ENCODE results near the gene PIH1D2. TPM values are rescaled to one million over a fixed set of nuclear protein-coding genes. Genes with fewer than 3 reads are reported as not detected.

Gene PIH1D2
- total RNA-seq, 1 experiment from 2014 or later, result 1.6 TPM

GRCh38 chr11:112024178-112024772, 49.5 kb downstream of the PIH1D2 start:
- TSS peak; percentile 84 for BruUV-seq (replicated peaks)

More at GRCh38 chr11:112024178-112024772, 49.5 kb downstream of the PIH1D2 start:
- Histone ChIP-seq H3K9me2 (ENCODE audit: insufficient read depth) (no peaks in the 10 kb centered on the region), H3K27ac (ENCODE audit: low read depth, low read length) (peak overlapping the region; percentile 98), H3K4me3 (replicated peaks in 1 of 2; ENCODE audit: low read depth in 1 of 2, low read length in 2 of 2) (peak overlapping the region; percentile 82 to 98), H3K36me3 (ENCODE audit: control insufficient read depth in 1 of 2, insufficient read depth in 2 of 2, low read length in 2 of 2) (peaks cover 1 to 18% of the 10 kb centered on the region in 2 experiments; a peak in 3 of 4 replicates), H3K9me3 (ENCODE audit: control insufficient read depth in 1 of 2, insufficient read depth in 1 of 2, low read depth in 1 of 2, low read length in 2 of 2) (no peaks in the 10 kb centered on the region), H2AFZ (ENCODE audit: low read depth, low read length, poor library complexity, severe bottlenecking) (peak overlapping the region; percentile 93), H3K79me2 (ENCODE audit: insufficient read depth, low read length) (peaks cover 25% of the 10 kb centered on the region), H3K4me2 (ENCODE audit: low read length) (peak overlapping the region; percentile 85), H4K20me1 (ENCODE audit: insufficient read depth) (no peaks in the 10 kb centered on the region), H3K4me1 (ENCODE audit: control insufficient read depth in 1 of 2, insufficient read depth in 2 of 2, low read length in 2 of 2) (peaks cover 7 to 8% of the 10 kb centered on the region in 2 experiments; a peak in 3 of 4 replicates), H3K9ac (ENCODE audit: low read length) (peak overlapping the region; percentile 89), H3K27me3 (ENCODE audit: insufficient read depth, low read length) (no peaks in the 10 kb centered on the region)
- DNase-seq (ENCODE audit: low read depth, low spot score), result no peak
- ATAC-seq, result no peak
- ChIA-PET CTCF (no interaction called here), RAD21 (ENCODE audit: low non-redundant PET in 1 of 2, low total read pairs in 2 of 2, uncharacterized antibody in 2 of 2, unreplicated experiment in 2 of 2) (no interaction called here), POLR2A (no interaction called here)
- intact Hi-C loops (cut with micrococcal nuclease), result no loop called here
- no peak for TF ChIP-seq ATF3 (IDR thresholded peaks at IDR 0.05)
- no peak for TF ChIP-seq EGR1 (IDR thresholded peaks at IDR 0.05; ENCODE audit: low read depth)
- no peak for TF ChIP-seq EZH2 (IDR thresholded peaks at IDR 0.05)
- no peak for TF ChIP-seq POLR2A (IDR thresholded peaks at IDR 0.05; ENCODE audit: borderline replicate concordance, extremely low read depth, insufficient read depth, insufficient read length)
- TF ChIP-seq REST (IDR thresholded peaks at IDR 0.05; ENCODE audit: low read depth), result no peak
- TF ChIP-seq SP1 (IDR thresholded peaks at IDR 0.05; ENCODE audit: low read depth), result no peak
- TF ChIP-seq SIN3A (IDR thresholded peaks at IDR 0.05; ENCODE audit: low read depth), result no peak
- no peak for TF ChIP-seq MAX (IDR thresholded peaks at IDR 0.05)
- no peak for TF ChIP-seq FOSL1 (IDR thresholded peaks at IDR 0.05; ENCODE audit: low read depth)
- TF ChIP-seq TCF7L2 (IDR thresholded peaks at IDR 0.05; ENCODE audit: borderline replicate concordance, extremely low read depth, insufficient read depth, insufficient read length), result no peak
- no peak for TF ChIP-seq ELF1 (IDR thresholded peaks at IDR 0.05; ENCODE audit: borderline replicate concordance, low read depth)
- TF ChIP-seq CTCF (IDR thresholded peaks at IDR 0.05 in 2 of 3, conservative IDR thresholded peaks at IDR 0.05 in 1 of 3; ENCODE audit: borderline replicate concordance in 1 of 3, insufficient read depth in 1 of 3, low read depth in 2 of 3, low read length in 2 of 3), result no peak
- no peak for TF ChIP-seq SRF (IDR thresholded peaks at IDR 0.05; ENCODE audit: low read depth)
- no peak for TF ChIP-seq ZFX (IDR thresholded peaks at IDR 0.05)
- no peak for TF ChIP-seq YY1 (IDR thresholded peaks at IDR 0.05; ENCODE audit: extremely low read depth, insufficient replicate concordance, low read depth, low read length)
- TF ChIP-seq RAD21 (IDR thresholded peaks at IDR 0.05; ENCODE audit: low read depth), result no peak
